GM10266 (cell line): Measurements from ENCODE around the gene ZNF444.

ENCODE experiments used
- DNase-seq: peaks from one replicate; pipeline ENCODE4 v3.0.0; 2012; ENCODE audit errors: extremely low spot score
- TF ChIP-seq, protein P1 (sequence below): IDR thresholded peaks from 2 replicates; pipeline ENCODE4 v1.5.1; 2012; ENCODE audit warnings: mild to moderate bottlenecking, low read depth; ENCODE audit not compliant: control insufficient read depth, insufficient read depth; ENCODE audit errors: missing control alignments

The ZNF444 gene

DNA sequence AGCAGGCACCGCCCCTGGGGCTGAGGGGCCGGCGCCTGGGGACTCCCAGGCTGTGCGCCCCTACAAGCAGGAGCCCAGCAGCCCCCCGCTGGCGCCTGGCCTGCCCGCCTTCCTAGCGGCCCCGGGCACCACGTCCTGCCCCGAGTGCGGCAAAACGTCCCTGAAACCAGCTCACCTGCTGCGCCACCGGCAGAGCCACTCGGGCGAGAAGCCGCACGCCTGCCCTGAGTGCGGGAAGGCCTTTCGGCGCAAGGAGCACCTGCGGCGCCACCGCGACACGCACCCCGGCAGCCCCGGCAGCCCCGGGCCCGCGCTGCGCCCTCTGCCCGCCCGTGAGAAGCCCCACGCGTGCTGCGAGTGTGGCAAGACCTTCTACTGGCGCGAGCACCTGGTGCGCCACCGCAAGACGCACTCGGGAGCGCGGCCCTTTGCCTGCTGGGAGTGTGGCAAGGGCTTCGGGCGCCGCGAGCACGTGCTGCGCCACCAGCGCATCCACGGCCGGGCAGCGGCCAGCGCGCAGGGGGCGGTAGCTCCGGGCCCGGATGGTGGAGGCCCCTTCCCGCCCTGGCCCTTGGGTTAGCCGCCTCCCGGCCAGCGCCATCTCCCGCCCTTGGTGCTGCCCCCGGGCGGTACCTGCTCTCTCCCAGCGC, 18.7 kb downstream of the ZNF444 start:
- TF ChIP-seq, protein P1, sequence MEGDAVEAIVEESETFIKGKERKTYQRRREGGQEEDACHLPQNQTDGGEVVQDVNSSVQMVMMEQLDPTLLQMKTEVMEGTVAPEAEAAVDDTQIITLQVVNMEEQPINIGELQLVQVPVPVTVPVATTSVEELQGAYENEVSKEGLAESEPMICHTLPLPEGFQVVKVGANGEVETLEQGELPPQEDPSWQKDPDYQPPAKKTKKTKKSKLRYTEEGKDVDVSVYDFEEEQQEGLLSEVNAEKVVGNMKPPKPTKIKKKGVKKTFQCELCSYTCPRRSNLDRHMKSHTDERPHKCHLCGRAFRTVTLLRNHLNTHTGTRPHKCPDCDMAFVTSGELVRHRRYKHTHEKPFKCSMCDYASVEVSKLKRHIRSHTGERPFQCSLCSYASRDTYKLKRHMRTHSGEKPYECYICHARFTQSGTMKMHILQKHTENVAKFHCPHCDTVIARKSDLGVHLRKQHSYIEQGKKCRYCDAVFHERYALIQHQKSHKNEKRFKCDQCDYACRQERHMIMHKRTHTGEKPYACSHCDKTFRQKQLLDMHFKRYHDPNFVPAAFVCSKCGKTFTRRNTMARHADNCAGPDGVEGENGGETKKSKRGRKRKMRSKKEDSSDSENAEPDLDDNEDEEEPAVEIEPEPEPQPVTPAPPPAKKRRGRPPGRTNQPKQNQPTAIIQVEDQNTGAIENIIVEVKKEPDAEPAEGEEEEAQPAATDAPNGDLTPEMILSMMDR, result no peak
- DNase-seq, result no peak

DNA sequence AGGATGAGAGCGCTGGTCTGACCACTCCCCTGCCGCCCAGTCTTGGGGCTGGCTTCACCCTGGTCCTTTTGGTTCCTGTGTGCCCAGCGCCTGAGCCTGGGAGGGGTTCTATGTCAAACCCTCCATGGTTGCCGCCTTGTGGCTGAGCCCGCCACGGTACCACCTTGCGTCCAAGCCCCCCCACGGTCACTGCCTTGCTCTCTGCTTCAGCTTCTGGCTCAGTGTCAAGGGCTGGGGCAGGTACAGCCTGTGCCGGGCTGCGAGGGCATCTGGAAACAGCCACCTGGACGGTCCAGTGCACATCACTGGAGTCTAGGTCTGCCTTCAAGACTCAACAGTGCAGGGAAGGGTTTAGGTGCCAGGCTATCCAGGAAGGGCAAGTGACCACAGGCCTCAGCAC, 20.4 kb downstream of the ZNF444 start:
- DNase-seq, result no peak
- TF ChIP-seq, protein P1, result no peak

DNA sequence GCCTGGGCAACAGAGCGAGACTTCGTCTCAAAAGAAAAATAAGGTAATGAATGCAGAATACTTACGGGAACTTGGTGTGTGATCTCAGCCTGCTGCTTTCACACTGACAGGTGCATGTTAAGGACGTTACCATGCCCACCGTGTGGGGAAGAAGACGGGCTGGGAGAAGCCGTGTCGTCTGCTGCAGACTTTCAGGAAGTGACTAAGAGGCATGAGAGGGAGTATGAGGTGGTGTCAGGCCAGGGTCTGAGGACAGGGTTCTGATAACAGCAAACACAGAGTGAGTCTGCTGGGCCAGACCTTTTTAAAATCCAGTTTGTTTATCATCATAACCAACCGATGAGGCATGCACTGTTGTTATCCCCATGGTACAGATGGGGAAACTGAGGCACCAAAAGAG, 21.2 kb downstream of the ZNF444 start:
- no peak for DNase-seq
- TF ChIP-seq, protein P1, result no peak

DNA sequence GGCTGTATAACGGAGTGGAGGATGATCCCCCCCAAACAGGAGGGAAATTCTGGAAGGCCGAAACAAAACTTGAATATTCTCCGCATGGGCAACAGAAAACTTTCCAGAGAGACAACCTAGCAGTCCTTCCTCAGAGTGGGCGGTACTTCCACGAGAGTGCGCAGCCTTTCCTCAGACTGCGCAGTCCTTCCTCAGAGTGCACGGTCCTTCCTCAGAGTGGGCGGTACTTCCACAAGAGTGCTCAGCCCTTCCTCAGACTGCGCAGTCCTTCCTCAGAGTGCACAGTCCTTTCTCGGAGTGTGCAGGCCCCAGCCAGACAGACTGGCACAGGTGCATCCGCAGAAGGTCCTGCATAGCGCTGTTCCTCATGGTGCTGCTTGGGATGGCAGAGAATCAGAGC, 22.0 kb downstream of the ZNF444 start:
- TF ChIP-seq, protein P1, result no peak
- no peak for DNase-seq

DNA sequence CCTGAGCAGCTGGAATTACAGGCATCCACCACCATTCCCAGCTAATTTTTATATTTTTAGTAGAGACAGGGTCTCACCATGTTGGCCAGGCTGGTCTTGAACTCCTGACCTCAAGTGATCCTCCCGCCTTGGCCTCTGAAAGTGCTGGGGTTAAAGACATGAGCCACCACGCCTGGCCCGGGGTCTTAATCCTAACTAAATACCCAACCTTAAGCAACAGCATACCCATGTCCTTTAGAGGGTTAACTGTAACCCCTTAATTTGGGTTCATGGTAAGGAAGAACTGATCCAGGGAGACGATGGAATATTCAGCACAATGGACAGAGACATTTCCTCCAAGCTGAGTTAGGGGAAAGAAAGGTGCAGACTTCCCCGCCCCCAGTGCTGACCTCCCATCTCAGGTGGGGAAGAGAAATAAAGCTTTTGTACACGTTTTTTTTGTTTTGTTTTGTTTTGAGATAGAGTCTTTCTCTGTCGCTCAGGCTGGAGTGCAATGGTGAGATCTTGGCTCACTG, 26.0 kb downstream of the ZNF444 start:
- no peak for DNase-seq
- TF ChIP-seq, protein P1, result no peak

DNA sequence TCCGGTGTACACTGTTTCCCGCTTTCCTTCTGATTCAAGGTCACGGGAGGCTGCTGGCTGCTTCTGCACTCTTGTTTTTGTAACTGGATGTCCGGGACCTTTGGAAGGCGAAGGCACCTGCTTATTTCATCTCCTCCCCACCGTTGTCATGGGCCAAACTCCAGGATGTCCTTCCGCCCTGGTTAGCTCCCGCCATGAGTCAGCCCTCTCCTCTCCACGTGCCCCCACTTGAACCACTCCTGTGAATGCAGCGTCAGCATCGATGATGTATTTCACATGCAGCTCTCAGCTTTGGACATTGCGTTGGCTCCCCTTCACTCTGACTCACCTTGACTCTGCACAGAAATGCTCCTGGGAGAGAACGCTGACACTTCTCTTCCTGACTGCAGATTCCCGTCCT, 29.2 kb downstream of the ZNF444 start:
- DNase-seq, result no peak
- TF ChIP-seq, protein P1, result no peak

DNA sequence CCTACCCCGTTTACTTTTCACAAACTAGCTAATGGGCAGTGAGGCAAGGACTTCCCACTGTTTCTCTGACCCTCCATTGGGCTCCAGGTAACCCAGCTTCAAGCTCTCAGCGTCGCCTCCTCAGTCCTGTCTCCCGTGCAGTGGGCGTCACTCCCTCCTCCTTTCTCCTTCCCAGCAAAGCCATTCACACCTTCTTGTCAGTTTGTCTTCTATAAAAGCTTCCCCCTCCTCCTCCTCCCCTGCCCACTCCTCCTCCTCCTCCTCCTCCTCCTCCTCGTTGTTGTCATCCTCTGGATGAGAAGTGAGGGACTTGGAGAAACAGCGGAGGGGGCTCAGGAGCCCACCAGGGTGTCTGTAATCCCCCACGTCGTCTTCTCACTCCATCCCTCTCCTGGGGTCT, 33.0 kb downstream of the ZNF444 start:
- TF ChIP-seq, protein P1, result no peak
- no peak for DNase-seq
